ENCODE data around the gene SEPTIN8. TPM values are rescaled to one million over a fixed set of nuclear protein-coding genes. Genes with fewer than 3 reads are reported as not detected.

SEPTIN8 gene
- polyA plus RNA-seq, 1 of the 3 experiments (the other 2 are of a cell fraction) = 54.9 TPM

GRCh38 chr5:132764051-132764450 lies 13.0 kb downstream of the SEPTIN8 start (continued):
- TF ChIP-seq, protein P1, sequence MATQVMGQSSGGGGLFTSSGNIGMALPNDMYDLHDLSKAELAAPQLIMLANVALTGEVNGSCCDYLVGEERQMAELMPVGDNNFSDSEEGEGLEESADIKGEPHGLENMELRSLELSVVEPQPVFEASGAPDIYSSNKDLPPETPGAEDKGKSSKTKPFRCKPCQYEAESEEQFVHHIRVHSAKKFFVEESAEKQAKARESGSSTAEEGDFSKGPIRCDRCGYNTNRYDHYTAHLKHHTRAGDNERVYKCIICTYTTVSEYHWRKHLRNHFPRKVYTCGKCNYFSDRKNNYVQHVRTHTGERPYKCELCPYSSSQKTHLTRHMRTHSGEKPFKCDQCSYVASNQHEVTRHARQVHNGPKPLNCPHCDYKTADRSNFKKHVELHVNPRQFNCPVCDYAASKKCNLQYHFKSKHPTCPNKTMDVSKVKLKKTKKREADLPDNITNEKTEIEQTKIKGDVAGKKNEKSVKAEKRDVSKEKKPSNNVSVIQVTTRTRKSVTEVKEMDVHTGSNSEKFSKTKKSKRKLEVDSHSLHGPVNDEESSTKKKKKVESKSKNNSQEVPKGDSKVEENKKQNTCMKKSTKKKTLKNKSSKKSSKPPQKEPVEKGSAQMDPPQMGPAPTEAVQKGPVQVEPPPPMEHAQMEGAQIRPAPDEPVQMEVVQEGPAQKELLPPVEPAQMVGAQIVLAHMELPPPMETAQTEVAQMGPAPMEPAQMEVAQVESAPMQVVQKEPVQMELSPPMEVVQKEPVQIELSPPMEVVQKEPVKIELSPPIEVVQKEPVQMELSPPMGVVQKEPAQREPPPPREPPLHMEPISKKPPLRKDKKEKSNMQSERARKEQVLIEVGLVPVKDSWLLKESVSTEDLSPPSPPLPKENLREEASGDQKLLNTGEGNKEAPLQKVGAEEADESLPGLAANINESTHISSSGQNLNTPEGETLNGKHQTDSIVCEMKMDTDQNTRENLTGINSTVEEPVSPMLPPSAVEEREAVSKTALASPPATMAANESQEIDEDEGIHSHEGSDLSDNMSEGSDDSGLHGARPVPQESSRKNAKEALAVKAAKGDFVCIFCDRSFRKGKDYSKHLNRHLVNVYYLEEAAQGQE (IDR thresholded peaks at IDR 0.05; ENCODE audit: low read depth, low read length) = no peak
- TF ChIP-seq TCF12 (IDR thresholded peaks at IDR 0.05) = no peak

GRCh38 chr5:132763181-132764036 lies 13.6 kb downstream of the SEPTIN8 start:
- no peaks in the 10 kb centered on the region for H3K9me3 ChIP-seq
- H2AFZ ChIP-seq (ENCODE audit: low read depth) = no peak overlapping the region
- 98% methylated on average over 16 of the region's 17 CpGs for WGBS (ENCODE audit: low lambda C conversion rate)
- H3K9ac ChIP-seq = no peak overlapping the region
- no peak overlapping the region for H3K4me2 ChIP-seq
- H3F3A ChIP-seq (replicated peaks; ENCODE audit: insufficient read depth) = no peaks in the 10 kb centered on the region
- H3K27me3 ChIP-seq (ENCODE audit: insufficient read depth) = no peaks in the 10 kb centered on the region
- peaks cover 20% of the 10 kb centered on the region for H3K79me2 ChIP-seq (ENCODE audit: insufficient read depth)
- no peaks in the 10 kb centered on the region for H3K9me2 ChIP-seq
- POLR2A ChIA-PET = no interaction called here
- peaks cover 5 to 6% of the 10 kb centered on the region in 2 experiments; a peak in 2 of 4 replicates for H3K4me1 ChIP-seq (ENCODE audit: control insufficient read depth in 1 of 2, insufficient read depth in 2 of 2, low read depth in 1 of 2, low read length in 1 of 2)
- H3K27ac ChIP-seq (ENCODE audit: low read depth in 2 of 2, low read length in 1 of 2) = no peak overlapping the region
- H4K20me1 ChIP-seq (ENCODE audit: insufficient read depth) = peaks cover 4% of the 10 kb centered on the region; the same call in 1 of the 2 replicates
- peaks cover 8 to 57% of the 10 kb centered on the region in 2 experiments for H3K36me3 ChIP-seq (replicated peaks in 1 of 2; ENCODE audit: control insufficient read depth in 1 of 2, insufficient read depth in 2 of 2, low read length in 1 of 2)
- CTCF ChIA-PET = interaction anchor here (0.7 to 1.1 kb wide), 3 partner anchors 56 to 67 kb away, joined by 3 to 5 read pairs (median 3); partner anchors contain the start of gene SHROOM1
- no peak overlapping the region for H3K4me3 ChIP-seq (ENCODE audit: low read depth in 2 of 2, low read length in 1 of 2)
- no peak for DNase-seq
- TF ChIP-seq USF1 (IDR thresholded peaks at IDR 0.05; ENCODE audit: borderline replicate concordance, low read depth) = no peak
- no peak for TF ChIP-seq TCF12 (IDR thresholded peaks at IDR 0.05)
- TF ChIP-seq FOXJ3 (CRISPR knock-in tag; IDR thresholded peaks at IDR 0.05) = no peak
- no peak for TF ChIP-seq RCOR1 (IDR thresholded peaks at IDR 0.05; ENCODE audit: low read length)
- TF ChIP-seq, protein P2, sequence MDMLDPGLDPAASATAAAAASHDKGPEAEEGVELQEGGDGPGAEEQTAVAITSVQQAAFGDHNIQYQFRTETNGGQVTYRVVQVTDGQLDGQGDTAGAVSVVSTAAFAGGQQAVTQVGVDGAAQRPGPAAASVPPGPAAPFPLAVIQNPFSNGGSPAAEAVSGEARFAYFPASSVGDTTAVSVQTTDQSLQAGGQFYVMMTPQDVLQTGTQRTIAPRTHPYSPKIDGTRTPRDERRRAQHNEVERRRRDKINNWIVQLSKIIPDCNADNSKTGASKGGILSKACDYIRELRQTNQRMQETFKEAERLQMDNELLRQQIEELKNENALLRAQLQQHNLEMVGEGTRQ (IDR thresholded peaks at IDR 0.05; ENCODE audit: borderline replicate concordance, low read depth, low read length) = no peak
- TF ChIP-seq RFX5 (IDR thresholded peaks at IDR 0.05; ENCODE audit: low read length) = no peak
- no peak for TF ChIP-seq CTCF (IDR thresholded peaks at IDR 0.05)
- TF ChIP-seq FOSL2 (IDR thresholded peaks at IDR 0.05; ENCODE audit: borderline replicate concordance, low read depth) = no peak
- TF ChIP-seq MXI1 (IDR thresholded peaks at IDR 0.05; ENCODE audit: low read depth, low read length) = no peak
- no peak for TF ChIP-seq GABPA (IDR thresholded peaks at IDR 0.05; ENCODE audit: low read depth)
- no peak for TF ChIP-seq NFIC (IDR thresholded peaks at IDR 0.05; ENCODE audit: borderline replicate concordance)
- no peak for TF ChIP-seq SIN3A (IDR thresholded peaks at IDR 0.05; ENCODE audit: borderline replicate concordance, low read depth, low read length)
- no peak for TF ChIP-seq IRF3 (IDR thresholded peaks at IDR 0.05; ENCODE audit: low read depth, low read length)
- no peak for TF ChIP-seq CHD2 (IDR thresholded peaks at IDR 0.05; ENCODE audit: low read length, partially characterized antibody)
- no peak for TF ChIP-seq SMC3 (IDR thresholded peaks at IDR 0.05; ENCODE audit: low read depth, low read length)
- TF ChIP-seq ELF1 (IDR thresholded peaks at IDR 0.05) = no peak
- no peak for TF ChIP-seq FOXM1 (IDR thresholded peaks at IDR 0.05; ENCODE audit: low read depth)
